Loucy (cell line): ENCODE measurements around the gene SLC1A5.
A peak's percentile ranks its signal among the peaks of the same experiment; 100 is the strongest.

Experiments used
- H2AFZ ChIP-seq: fragments of 200-600 bp; sonication (generic); 2 replicates; pipeline ENCODE4 v1.6.0; 2016; ENCODE audit warnings: antibody characterized with exemption, mild to moderate bottlenecking, low read length, moderate library complexity
- H3F3A ChIP-seq: fragments of 200-600 bp; 2 replicates; pipeline ENCODE4 v1.6.0; 2016; ENCODE audit warnings: antibody characterized with exemption, low read depth, mild to moderate bottlenecking
- H3K27me3 ChIP-seq: fragments of 200-600 bp; sonication (generic); 2 replicates; pipeline ENCODE4 v1.6.1; 2014; ENCODE audit warnings: low read length, mild to moderate bottlenecking; ENCODE audit not compliant: insufficient read depth, poor library complexity, severe bottlenecking
- H3K36me3 ChIP-seq: fragments of 200-600 bp; sonication (generic); 2 replicates; pipeline ENCODE4 v1.6.1; 2016; ENCODE audit warnings: low read length; ENCODE audit not compliant: insufficient read depth
- H3K4me1 ChIP-seq: fragments of 200-600 bp; sonication (generic); 2 replicates; pipeline ENCODE4 v1.5.1; 2014; ENCODE audit warnings: low read length, mild to moderate bottlenecking; ENCODE audit not compliant: insufficient read depth, poor library complexity, severe bottlenecking
- H3K4me2 ChIP-seq: fragments of 200-600 bp; sonication (generic); 2 replicates; pipeline ENCODE4 v1.6.0; 2014; ENCODE audit warnings: antibody characterized with exemption, low read length, low read depth, mild to moderate bottlenecking; ENCODE audit not compliant: poor library complexity, severe bottlenecking
- H3K4me3 ChIP-seq: fragments of 200-600 bp; sonication (generic); 2 replicates; pipeline ENCODE4 v1.5.1; 2014; ENCODE audit warnings: low read length, mild to moderate bottlenecking, mixed read lengths; ENCODE audit not compliant: poor library complexity, severe bottlenecking
- H3K79me2 ChIP-seq: fragments of 200-600 bp; sonication (generic); 2 replicates; pipeline ENCODE4 v1.6.1; 2014; ENCODE audit warnings: low read length; ENCODE audit not compliant: insufficient read depth
- H3K9ac ChIP-seq: fragments of 200-600 bp; sonication (generic); 2 replicates; pipeline ENCODE4 v1.6.0; 2014; ENCODE audit warnings: mild to moderate bottlenecking, low read depth, low read length, moderate library complexity; ENCODE audit not compliant: poor library complexity, severe bottlenecking
- H3K9me2 ChIP-seq: fragments of 200-600 bp; sonication (generic); replicated peaks from 2 replicates; pipeline ENCODE4 v1.6.1; 2016; ENCODE audit warnings: low read depth, low read length, mixed read lengths
- H3K9me3 ChIP-seq: fragments of 200-600 bp; sonication (generic); 2 replicates; pipeline ENCODE4 v1.6.1; 2014; ENCODE audit warnings: mild to moderate bottlenecking, antibody characterized with exemption, low read length, low read depth; ENCODE audit not compliant: insufficient read depth
- H4K20me1 ChIP-seq: fragments of 200-600 bp; sonication (generic); 2 replicates; pipeline ENCODE4 v1.6.0; 2014; ENCODE audit warnings: antibody characterized with exemption, low read length, mild to moderate bottlenecking; ENCODE audit not compliant: insufficient read depth, poor library complexity, severe bottlenecking
- CTCF ChIP-seq: fragments of 200-600 bp; sonication (generic); conservative IDR thresholded peaks from 2 replicates; pipeline ENCODE4 v1.5.1; 2014; ENCODE audit warnings: mild to moderate bottlenecking, antibody characterized with exemption, low read length
- EZH2phosphoT487 ChIP-seq: fragments of 200-600 bp; IDR thresholded peaks from 2 replicates; pipeline ENCODE4 v1.6.1; 2018; ENCODE audit warnings: antibody characterized with exemption, mild to moderate bottlenecking, moderate library complexity, borderline replicate concordance

Gene SLC1A5

GRCh38 chr19:46798713-46799112, 10.3 kb upstream of the SLC1A5 start:
- H2AFZ ChIP-seq: no peak overlapping the region
- H4K20me1 ChIP-seq: no peaks in the 10 kb centered on the region
- H3K4me3 ChIP-seq: no peak overlapping the region
- no peaks in the 10 kb centered on the region for H3K9me2 ChIP-seq
- no peaks in the 10 kb centered on the region for H3F3A ChIP-seq
- H3K9ac ChIP-seq: no peak overlapping the region
- no peak overlapping the region for H3K4me2 ChIP-seq
- no peak for TF ChIP-seq CTCF
- TF ChIP-seq EZH2phosphoT487: no peak
- no peaks in the 10 kb centered on the region for H3K36me3 ChIP-seq
- no peaks in the 10 kb centered on the region for H3K79me2 ChIP-seq
- no peaks in the 10 kb centered on the region for H3K4me1 ChIP-seq
- H3K27me3 ChIP-seq: no peaks in the 10 kb centered on the region
- H3K9me3 ChIP-seq: no peaks in the 10 kb centered on the region

- Histone ChIP-seq H3K9me2 (no peaks in the 10 kb centered on the region), H3K27me3 (no peaks in the 10 kb centered on the region), H3K9me3 (no peaks in the 10 kb centered on the region), H3K4me1 (peaks cover 7% of the 10 kb centered on the region), H3K4me3 (no peak overlapping the region), H3K9ac (no peak overlapping the region), H3K79me2 (no peaks in the 10 kb centered on the region), H3K36me3 (no peaks in the 10 kb centered on the region), H2AFZ (no peak overlapping the region), H3F3A (no peaks in the 10 kb centered on the region), H4K20me1 (no peaks in the 10 kb centered on the region), H3K4me2 (no peak overlapping the region)
- no peak for TF ChIP-seq CTCF
- no peak for TF ChIP-seq EZH2phosphoT487
Observed at GRCh38 chr19:46797881-46798280, 9.5 kb upstream of the SLC1A5 start.

GRCh38 chr19:46791944-46792343, 3.5 kb upstream of the SLC1A5 start:
- peaks cover 10% of the 10 kb centered on the region for H4K20me1 ChIP-seq
- peaks cover 5% of the 10 kb centered on the region for H3K27me3 ChIP-seq
- H3F3A ChIP-seq: no peaks in the 10 kb centered on the region
- H2AFZ ChIP-seq: peak overlapping the region; percentile 73
- peak overlapping the region; percentile 80 for H3K4me2 ChIP-seq
- TF ChIP-seq CTCF: no peak
- TF ChIP-seq EZH2phosphoT487: no peak
- peak overlapping the region; percentile 69 for H3K9ac ChIP-seq
- H3K9me3 ChIP-seq: no peaks in the 10 kb centered on the region
- no peaks in the 10 kb centered on the region for H3K36me3 ChIP-seq
- H3K4me3 ChIP-seq: peak overlapping the region; percentile 32
- H3K9me2 ChIP-seq: no peaks in the 10 kb centered on the region
- peaks cover 15% of the 10 kb centered on the region for H3K79me2 ChIP-seq
- H3K4me1 ChIP-seq: peaks cover 31% of the 10 kb centered on the region
